GM21576 (cell line): ENCODE results near the gene OR2T6.
"Not testable (repeated sequence)": the region's sequence is repeated elsewhere in the genome, so short reads cannot be mapped to it uniquely, and the experiment has no call there.

Experiments
- ATAC-seq: cut with Tn5 transposase; IDR thresholded peaks from one replicate; pipeline ENCODE4 v1.9.1; 2021; ENCODE audit warnings: mild to moderate bottlenecking, moderate library complexity; ENCODE audit not compliant: unreplicated experiment

The OR2T6 gene

GRCh38 chr1:248432201-248432600 is 56.7 kb downstream of the OR2T6 start:
- peak; percentile 36 for ATAC-seq

DNA sequence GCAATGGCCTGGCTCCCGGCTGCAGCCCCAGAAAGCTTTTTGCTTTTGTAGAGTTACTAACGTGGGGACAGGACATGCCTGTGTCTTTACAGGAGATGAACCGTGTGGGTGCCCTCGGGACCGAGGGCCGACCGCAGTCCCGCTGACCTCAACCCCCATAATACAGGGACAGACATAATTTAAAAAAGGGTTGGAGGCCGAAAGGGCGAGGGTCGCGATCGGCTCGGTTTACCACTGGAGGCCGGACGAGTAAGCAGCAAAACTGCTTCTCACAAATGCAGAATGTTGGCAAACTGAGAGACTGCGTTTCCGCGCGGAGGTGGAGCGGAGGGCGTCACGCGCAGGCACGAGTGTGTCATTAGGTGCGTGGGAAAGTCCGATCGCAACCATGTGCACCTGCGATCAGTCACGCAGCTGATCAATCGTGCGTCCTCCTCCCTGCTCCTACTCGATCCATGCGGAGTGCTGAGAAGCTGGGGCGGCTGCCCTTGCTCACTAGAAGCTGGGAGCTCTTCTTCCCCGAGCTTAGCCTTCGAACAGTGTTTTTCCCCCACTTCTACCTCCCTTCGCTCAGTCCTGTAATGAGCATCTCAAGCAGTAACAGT is 58.4 kb downstream of the OR2T6 start:
- not testable (repeated sequence) for ATAC-seq

- not testable (repeated sequence) for ATAC-seq
These were observed 59.4 kb downstream of the OR2T6 start for GRCh38 chr1:248434913-248435312.

GRCh38 chr1:248436303-248436702 is 60.8 kb downstream of the OR2T6 start:
- ATAC-seq = peak; percentile 65

- ATAC-seq = not testable (repeated sequence)
These were observed 63.1 kb downstream of the OR2T6 start for GRCh38 chr1:248438668-248439067.

DNA sequence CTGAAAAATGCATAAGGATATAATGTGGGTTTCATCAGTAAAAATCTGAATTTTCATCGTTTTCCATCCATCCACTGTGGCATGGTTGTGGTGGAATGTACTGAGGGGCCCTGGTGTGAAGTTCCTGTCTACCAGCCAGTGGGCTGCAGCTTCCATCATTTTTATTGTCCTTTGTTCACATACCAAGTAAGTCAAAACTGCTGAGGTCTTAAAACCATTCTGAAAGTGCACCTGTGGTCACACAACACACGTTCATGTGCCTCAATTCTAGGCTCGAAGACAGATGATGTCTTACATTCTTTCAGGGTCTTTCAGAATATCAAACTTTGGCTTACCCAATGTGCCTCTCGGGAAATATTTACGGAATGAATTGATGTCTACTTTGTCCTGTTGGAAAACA is 63.7 kb downstream of the OR2T6 start:
- not testable (repeated sequence) for ATAC-seq
